ENCODE results near the gene MRPL21. TPM values are rescaled to one million over a fixed set of nuclear protein-coding genes. Genes with fewer than 3 reads are reported as not detected.

MRPL21 gene
- total and polyA plus RNA-seq, 2 experiments from 2014 or later: 62.4 to 232 TPM

DNA sequence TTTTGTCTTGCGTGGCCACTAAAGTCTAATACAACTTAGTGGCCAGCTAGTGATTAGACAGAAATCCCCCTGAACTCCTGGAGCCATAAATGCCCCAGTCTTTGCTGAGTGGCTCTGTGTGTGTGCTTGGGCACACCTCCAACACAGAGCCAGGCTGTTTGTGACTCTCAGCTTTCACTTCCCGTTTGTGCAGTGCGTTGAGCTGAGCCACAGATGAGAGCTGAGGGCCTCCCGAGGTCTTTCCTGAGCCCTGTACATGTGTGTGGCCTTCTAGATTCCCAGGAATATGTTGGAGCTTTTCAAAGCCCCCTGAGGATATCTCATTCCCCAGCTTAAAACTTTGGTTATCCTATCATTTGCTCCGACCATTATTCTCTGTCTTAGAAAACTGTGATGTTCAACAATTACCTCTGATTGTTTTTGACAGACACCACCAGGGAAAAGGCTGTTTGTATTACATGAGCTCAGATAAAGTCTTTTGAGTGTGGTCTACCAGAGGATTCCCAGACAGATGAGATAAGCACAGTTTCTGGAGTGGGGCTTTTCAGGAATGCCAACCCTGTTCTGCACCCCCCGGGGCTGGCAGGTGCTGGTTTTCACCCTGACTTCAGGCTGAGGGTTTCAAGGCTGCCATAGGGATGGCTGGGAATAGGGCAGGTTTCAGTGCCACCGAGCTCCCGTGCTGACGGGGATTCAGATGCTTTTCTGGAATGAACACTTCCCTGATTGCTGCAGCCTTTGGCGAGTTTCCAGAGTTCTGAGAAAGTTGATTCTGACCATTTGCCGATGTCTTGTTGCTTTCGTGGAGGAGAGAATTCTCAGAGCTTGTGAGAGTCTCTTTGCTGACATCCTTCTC is 23.9 kb upstream of the MRPL21 start:
- no peaks in the 10 kb centered on the region for H3K4me1 ChIP-seq (ENCODE audit: insufficient read depth)
- H3F3A ChIP-seq (replicated peaks; ENCODE audit: low read depth): no peaks in the 10 kb centered on the region
- peaks cover 3% of the 10 kb centered on the region; the same call in 1 of the 2 replicates for H4K20me1 ChIP-seq (replicated peaks; ENCODE audit: insufficient read depth)
- H3K27me3 ChIP-seq (ENCODE audit: insufficient read depth): no peaks in the 10 kb centered on the region
- no peak overlapping the region for H2AFZ ChIP-seq
- H3K36me3 Mint-ChIP-seq (ENCODE audit: low read depth): peaks cover 77% of the 10 kb centered on the region
- H3K4me1 Mint-ChIP-seq: no peaks in the 10 kb centered on the region
- no peaks in the 10 kb centered on the region for H3K9me2 ChIP-seq (ENCODE audit: insufficient read depth)
- DNase-seq (ENCODE audit: low spot score) (no peak), ATAC-seq (no peak)
- H3K4me3 ChIP-seq: no peak overlapping the region
- peaks cover 20% of the 10 kb centered on the region for H3K9me3 Mint-ChIP-seq
- H3K27me3 Mint-ChIP-seq (ENCODE audit: insufficient read depth, low read depth, poor library complexity): peaks cover 2% of the 10 kb centered on the region
- H3K4me2 ChIP-seq: no peak overlapping the region
- H3K27ac ChIP-seq (ENCODE audit: low read depth): no peak overlapping the region
- TF ChIP-seq EZH2phosphoT487 (IDR thresholded peaks at IDR 0.05; ENCODE audit: unreplicated experiment): no peak
- H3K36me3 ChIP-seq (ENCODE audit: insufficient read depth): peaks cover 29% of the 10 kb centered on the region
- 0 out of 2 replicates have a peak, but pooled peaks cover 3% of the 10 kb centered on the region for H3K79me2 ChIP-seq (replicated peaks; ENCODE audit: insufficient read depth)
- H3K4me3 Mint-ChIP-seq: no peak overlapping the region
- no peak overlapping the region for H3K27ac Mint-ChIP-seq

DNA sequence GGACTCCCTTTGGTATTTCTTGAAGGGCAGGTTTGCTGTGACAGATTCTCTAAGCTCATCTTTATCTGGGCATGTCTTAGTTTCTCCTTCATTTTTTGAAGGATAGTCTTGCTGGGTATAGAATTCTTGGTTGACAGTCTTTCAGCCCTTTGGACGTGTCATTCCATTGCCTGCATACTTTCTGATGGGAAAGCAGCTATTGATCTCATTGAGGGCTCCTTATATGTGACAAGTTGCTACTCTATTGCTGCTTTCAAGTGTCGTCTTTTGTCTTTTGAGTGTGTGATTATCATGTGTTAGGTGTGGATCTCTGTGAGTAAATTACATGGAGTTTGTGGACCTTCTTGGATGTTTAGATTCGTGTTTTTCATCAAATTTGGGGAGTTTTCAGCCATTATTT is 22.0 kb upstream of the MRPL21 start:
- H3K4me3 ChIP-seq: no peak overlapping the region
- Mint-ChIP-seq H3K27ac (no peak overlapping the region), H3K36me3 (ENCODE audit: low read depth) (peaks cover 81% of the 10 kb centered on the region), H3K4me1 (no peaks in the 10 kb centered on the region), H3K9me3 (peaks cover 20% of the 10 kb centered on the region), H3K4me3 (no peak overlapping the region), H3K27me3 (ENCODE audit: insufficient read depth, low read depth, poor library complexity) (peaks cover 3% of the 10 kb centered on the region)
- H3K4me2 ChIP-seq: no peak overlapping the region
- H3F3A ChIP-seq (replicated peaks; ENCODE audit: low read depth): no peaks in the 10 kb centered on the region
- no peaks in the 10 kb centered on the region for H3K9me2 ChIP-seq (ENCODE audit: insufficient read depth)
- ATAC-seq (no peak), DNase-seq (ENCODE audit: low spot score) (no peak)
- H3K27me3 ChIP-seq (ENCODE audit: insufficient read depth): no peaks in the 10 kb centered on the region
- TF ChIP-seq NANOG (IDR thresholded peaks at IDR 0.05; ENCODE audit: borderline replicate concordance): no peak
- H3K27ac ChIP-seq (ENCODE audit: low read depth): no peak overlapping the region
- H2AFZ ChIP-seq: no peak overlapping the region
- H3K79me2 ChIP-seq (replicated peaks; ENCODE audit: insufficient read depth): 0 out of 2 replicates have a peak, but pooled peaks cover 3% of the 10 kb centered on the region
- H4K20me1 ChIP-seq (replicated peaks; ENCODE audit: insufficient read depth): peaks cover 7% of the 10 kb centered on the region; the same call in 1 of the 2 replicates
- peaks cover 29% of the 10 kb centered on the region for H3K36me3 ChIP-seq (ENCODE audit: insufficient read depth)
- H3K4me1 ChIP-seq (ENCODE audit: insufficient read depth): no peaks in the 10 kb centered on the region

GRCh38 chr11:68924073-68924925 is 20.7 kb upstream of the MRPL21 start:
- Histone ChIP-seq H3K4me2 (no peak overlapping the region), H3K4me1 (ENCODE audit: insufficient read depth) (no peaks in the 10 kb centered on the region), H2AFZ (no peak overlapping the region), H3K27me3 (ENCODE audit: insufficient read depth) (no peaks in the 10 kb centered on the region), H3K4me3 (no peak overlapping the region), H4K20me1 (replicated peaks; ENCODE audit: insufficient read depth) (peaks cover 7% of the 10 kb centered on the region; the same call in 1 of the 2 replicates), H3K9me2 (ENCODE audit: insufficient read depth) (no peaks in the 10 kb centered on the region), H3K27ac (ENCODE audit: low read depth) (no peak overlapping the region), H3K79me2 (replicated peaks; ENCODE audit: insufficient read depth) (0 out of 2 replicates have a peak, but pooled peaks cover 3% of the 10 kb centered on the region), H3K36me3 (ENCODE audit: insufficient read depth) (peaks cover 31% of the 10 kb centered on the region), H3F3A (replicated peaks; ENCODE audit: low read depth) (no peaks in the 10 kb centered on the region)
- no peak overlapping the region for H3K4me3 Mint-ChIP-seq
- ATAC-seq (no peak), DNase-seq (ENCODE audit: low spot score) (no peak)
- peaks cover 20% of the 10 kb centered on the region for H3K9me3 Mint-ChIP-seq
- no peak overlapping the region for H3K27ac Mint-ChIP-seq
- peaks cover 82% of the 10 kb centered on the region for H3K36me3 Mint-ChIP-seq (ENCODE audit: low read depth)
- H3K27me3 Mint-ChIP-seq (ENCODE audit: insufficient read depth, low read depth, poor library complexity): peaks cover 4% of the 10 kb centered on the region
- no peaks in the 10 kb centered on the region for H3K4me1 Mint-ChIP-seq
- TF ChIP-seq, protein P1, sequence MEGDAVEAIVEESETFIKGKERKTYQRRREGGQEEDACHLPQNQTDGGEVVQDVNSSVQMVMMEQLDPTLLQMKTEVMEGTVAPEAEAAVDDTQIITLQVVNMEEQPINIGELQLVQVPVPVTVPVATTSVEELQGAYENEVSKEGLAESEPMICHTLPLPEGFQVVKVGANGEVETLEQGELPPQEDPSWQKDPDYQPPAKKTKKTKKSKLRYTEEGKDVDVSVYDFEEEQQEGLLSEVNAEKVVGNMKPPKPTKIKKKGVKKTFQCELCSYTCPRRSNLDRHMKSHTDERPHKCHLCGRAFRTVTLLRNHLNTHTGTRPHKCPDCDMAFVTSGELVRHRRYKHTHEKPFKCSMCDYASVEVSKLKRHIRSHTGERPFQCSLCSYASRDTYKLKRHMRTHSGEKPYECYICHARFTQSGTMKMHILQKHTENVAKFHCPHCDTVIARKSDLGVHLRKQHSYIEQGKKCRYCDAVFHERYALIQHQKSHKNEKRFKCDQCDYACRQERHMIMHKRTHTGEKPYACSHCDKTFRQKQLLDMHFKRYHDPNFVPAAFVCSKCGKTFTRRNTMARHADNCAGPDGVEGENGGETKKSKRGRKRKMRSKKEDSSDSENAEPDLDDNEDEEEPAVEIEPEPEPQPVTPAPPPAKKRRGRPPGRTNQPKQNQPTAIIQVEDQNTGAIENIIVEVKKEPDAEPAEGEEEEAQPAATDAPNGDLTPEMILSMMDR (conservative IDR thresholded peaks at IDR 0.05; ENCODE audit: low read depth in 2 of 2): no peak
- TF ChIP-seq EZH2phosphoT487 (IDR thresholded peaks at IDR 0.05; ENCODE audit: unreplicated experiment): no peak
- no peak for TF ChIP-seq ZNF331 (CRISPR knock-in tag; IDR thresholded peaks at IDR 0.05; ENCODE audit: low read depth)
- TF ChIP-seq, protein P2, sequence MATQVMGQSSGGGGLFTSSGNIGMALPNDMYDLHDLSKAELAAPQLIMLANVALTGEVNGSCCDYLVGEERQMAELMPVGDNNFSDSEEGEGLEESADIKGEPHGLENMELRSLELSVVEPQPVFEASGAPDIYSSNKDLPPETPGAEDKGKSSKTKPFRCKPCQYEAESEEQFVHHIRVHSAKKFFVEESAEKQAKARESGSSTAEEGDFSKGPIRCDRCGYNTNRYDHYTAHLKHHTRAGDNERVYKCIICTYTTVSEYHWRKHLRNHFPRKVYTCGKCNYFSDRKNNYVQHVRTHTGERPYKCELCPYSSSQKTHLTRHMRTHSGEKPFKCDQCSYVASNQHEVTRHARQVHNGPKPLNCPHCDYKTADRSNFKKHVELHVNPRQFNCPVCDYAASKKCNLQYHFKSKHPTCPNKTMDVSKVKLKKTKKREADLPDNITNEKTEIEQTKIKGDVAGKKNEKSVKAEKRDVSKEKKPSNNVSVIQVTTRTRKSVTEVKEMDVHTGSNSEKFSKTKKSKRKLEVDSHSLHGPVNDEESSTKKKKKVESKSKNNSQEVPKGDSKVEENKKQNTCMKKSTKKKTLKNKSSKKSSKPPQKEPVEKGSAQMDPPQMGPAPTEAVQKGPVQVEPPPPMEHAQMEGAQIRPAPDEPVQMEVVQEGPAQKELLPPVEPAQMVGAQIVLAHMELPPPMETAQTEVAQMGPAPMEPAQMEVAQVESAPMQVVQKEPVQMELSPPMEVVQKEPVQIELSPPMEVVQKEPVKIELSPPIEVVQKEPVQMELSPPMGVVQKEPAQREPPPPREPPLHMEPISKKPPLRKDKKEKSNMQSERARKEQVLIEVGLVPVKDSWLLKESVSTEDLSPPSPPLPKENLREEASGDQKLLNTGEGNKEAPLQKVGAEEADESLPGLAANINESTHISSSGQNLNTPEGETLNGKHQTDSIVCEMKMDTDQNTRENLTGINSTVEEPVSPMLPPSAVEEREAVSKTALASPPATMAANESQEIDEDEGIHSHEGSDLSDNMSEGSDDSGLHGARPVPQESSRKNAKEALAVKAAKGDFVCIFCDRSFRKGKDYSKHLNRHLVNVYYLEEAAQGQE (IDR thresholded peaks at IDR 0.05; ENCODE audit: unreplicated experiment): no peak
- no peak for TF ChIP-seq EZH2 (IDR thresholded peaks at IDR 0.05; ENCODE audit: low read depth, unreplicated experiment)
- TF ChIP-seq STAT1 (IDR thresholded peaks at IDR 0.05; ENCODE audit: unreplicated experiment): no peak
- no peak for TF ChIP-seq POLR2AphosphoS5 (IDR thresholded peaks at IDR 0.05; ENCODE audit: low read depth)
- no peak for TF ChIP-seq JUNB (IDR thresholded peaks at IDR 0.05; ENCODE audit: unreplicated experiment)

Measured in GM23338 (cell line).